NCI-H526 treated with DMSO at 0.1 percent for 48 hours (cell line): Measurements from ENCODE around the gene RXRA.

ENCODE experiments used
- DNase-seq: peaks from one replicate; lab custom pipeline; 2025; lab: John Stamatoyannopoulos, UW

The RXRA gene

GRCh38 chr9:134352247-134352933 is 26.1 kb downstream of the RXRA start:
- DNase-seq, result no peak

- DNase-seq, result no peak
Measured at GRCh38 chr9:134353539-134353938, 27.3 kb downstream of the RXRA start.

DNA sequence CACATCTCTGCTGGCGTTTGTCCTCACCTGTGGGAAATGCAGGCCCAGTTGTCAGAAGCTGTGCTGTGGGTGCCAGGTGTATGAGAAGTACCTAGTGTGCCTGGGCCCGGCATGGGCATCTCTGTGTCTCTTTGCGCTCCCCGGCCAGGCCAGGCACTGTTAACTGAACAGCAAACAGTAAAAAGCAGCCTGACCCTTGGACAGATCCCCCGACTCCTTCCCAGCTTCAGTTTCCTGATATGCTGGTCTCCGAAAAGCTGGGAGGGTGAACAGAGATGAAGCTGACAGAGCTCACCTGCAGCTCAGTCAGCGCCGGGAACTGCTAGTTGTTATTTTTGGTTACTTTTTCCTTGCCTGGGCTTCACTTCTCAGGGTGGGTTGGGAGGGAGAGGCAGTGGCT is 28.9 kb downstream of the RXRA start:
- no peak for DNase-seq

GRCh38 chr9:134355561-134356279 is 29.5 kb downstream of the RXRA start:
- DNase-seq, result no peak

- DNase-seq, result no peak
Measured at GRCh38 chr9:134356496-134357470, 30.5 kb downstream of the RXRA start.

GRCh38 chr9:134357631-134358025 is 31.4 kb downstream of the RXRA start:
- no peak for DNase-seq

DNA sequence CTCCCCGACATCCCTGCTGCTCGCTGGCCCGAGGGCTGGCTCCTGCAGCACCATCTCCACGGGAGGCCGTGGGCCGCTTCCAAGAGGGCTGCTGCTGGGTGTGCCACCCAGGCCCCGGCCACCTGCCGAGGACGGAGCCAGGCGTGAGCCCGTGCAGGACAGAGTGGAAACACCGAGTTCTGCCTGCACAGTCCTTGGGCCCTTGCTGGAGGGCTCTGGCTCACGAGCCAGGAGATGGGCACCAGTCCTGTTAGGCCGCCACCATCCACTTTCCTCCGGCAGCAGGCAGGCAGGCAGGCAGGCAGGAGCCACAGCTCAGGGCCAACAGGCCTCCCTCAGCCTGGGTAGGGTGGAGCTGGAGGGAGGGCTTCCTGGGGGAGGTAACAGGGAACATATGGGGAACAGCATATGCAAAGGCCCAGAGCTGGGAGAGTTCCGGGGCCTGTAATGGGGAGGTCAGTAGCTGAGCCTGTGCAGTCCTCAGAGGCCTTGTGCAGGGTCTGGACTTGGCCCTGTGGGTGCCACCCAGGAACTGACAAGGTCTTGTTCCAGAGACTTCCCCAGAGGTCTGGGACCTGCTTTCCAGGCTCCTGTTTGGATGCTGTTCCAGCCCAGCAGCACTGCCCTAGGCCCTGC is 31.9 kb downstream of the RXRA start:
- no peak for DNase-seq

DNA sequence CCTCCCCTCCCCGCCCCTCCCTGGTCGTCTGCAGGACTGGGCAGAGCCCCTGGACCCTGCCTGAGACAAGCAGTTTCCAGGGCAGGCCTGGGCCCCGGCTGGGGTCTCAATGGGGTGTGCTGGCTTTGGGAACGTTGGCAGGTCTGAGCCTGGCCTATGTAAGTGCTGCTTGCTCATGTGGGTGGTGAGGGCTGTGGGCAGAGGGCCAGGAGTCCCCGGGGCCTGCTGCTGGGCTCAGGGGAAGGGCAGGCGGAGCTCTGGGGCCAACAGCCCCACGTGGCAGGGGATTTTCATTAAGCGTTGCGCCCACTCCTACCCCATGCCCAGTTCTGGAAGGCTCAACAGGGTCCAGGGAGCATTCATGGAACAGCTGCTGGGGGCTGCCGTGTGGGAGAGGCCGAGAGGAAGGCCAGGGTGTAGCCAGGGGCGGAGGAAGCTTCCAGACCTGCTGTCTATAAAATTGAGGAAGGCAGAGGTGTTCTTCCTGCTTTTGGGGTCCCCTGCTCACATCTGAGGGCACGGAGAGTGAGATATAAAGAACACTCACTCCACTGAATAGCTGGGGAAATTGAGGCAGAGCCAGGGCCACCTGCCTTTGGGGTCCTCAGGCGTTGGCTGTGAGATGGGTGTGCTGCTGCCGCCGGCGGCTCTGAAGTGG is 32.5 kb downstream of the RXRA start:
- no peak for DNase-seq

DNA sequence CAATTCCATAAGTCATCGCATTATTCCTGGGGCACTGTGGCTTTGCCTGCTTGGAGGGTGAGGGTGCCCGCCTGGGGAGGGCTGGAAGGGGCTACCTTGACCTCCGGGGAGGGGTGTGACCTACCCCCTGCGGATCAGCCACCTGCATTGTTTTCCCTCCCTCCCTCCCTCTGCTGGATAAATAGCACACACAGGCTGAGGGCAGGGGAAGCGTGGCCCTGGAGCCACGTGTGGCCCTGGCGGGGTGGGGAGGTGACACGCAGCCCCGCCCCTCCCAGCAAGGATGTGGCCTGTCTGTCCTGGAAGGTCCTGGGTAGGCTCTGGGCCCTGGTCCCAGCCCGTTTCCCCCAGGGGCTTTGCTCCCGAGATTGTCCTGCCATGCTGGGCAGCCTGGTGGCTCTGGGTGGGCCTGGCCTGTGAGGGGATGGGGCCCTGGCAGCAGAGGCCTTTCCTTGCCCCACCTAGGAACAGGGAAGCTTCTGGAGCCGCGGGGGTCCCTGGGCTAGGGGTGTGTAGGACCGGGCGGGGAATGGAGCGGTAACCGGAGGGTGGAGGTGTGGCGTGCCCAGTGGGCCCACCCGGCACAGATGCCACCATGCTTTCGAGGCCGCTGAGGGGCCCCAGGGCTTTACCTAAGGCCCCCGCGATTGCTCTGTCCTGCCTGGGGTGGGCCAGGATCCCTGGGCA is 33.4 kb downstream of the RXRA start:
- no peak for DNase-seq

DNA sequence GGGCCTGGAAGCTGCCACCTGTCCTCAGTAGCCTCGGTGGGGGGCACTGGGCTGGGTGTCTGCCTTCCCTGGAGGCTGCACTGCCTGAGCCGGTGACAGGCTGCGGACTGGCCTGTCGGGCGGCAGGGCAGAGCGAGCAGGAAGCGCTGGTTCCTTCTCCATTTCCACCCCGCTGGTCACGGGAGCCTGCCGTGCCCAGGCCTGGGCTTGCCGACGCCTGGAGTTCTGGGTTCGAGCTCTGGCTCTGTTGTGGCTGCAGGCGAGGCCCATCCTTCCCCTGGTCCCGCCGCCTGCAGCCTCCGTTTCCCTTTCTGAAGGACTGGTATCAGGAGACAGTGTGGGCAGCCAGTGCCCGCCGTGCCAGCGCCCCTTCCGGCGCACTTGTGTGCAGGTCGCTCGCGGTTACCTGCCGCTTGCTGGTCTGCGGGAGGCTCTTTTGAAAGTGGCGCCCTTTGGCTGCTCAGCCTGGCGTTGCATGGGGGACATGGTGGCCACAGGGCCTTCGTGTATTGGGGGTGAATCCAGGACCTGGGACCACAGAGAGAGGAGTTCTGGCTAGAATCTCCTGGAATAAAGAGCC is 34.0 kb downstream of the RXRA start:
- DNase-seq, result no peak

DNA sequence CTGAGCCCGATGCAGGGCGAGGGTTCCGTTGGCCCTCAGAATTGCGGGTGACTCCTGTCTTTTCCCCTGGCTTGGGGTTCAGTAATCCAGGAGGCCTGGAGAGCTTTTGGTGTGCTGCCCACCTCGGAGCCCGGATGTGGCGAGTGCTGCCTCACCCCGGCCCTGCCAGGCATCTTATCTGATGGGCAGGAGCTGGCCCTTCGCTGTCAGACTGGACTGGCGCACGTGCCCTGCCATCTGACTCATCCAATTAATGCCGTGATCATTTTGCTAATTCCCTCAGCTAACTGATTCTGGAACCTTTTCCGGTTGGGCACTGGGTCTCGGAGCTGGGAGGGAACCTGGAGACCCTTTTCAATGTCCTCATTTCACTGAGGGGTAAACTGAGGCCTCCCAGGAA is 34.6 kb downstream of the RXRA start:
- no peak for DNase-seq

DNA sequence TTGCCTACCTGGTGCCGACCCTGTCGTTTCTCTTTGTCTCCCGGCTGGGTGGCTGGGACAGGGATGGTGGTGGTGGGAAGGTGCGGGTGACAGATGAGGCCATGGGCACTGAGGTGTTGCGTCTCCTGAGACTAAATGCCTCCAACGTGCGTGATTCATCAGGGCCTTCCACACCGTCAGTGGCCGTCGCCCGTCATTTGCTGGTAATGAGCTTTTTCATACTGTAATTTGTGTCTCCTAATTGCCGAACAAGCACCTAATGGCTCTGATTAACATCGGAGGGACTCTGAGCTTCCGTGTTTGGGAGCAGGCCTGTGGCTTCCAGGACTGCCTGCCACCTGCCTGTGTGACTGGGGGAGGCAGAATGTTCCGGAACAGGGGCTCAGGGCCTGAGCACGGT is 35.2 kb downstream of the RXRA start:
- DNase-seq, result no peak

- DNase-seq, result no peak
Measured at GRCh38 chr9:134361843-134362414, 35.7 kb downstream of the RXRA start.

GRCh38 chr9:134363450-134363849 is 37.2 kb downstream of the RXRA start:
- no peak for DNase-seq

DNA sequence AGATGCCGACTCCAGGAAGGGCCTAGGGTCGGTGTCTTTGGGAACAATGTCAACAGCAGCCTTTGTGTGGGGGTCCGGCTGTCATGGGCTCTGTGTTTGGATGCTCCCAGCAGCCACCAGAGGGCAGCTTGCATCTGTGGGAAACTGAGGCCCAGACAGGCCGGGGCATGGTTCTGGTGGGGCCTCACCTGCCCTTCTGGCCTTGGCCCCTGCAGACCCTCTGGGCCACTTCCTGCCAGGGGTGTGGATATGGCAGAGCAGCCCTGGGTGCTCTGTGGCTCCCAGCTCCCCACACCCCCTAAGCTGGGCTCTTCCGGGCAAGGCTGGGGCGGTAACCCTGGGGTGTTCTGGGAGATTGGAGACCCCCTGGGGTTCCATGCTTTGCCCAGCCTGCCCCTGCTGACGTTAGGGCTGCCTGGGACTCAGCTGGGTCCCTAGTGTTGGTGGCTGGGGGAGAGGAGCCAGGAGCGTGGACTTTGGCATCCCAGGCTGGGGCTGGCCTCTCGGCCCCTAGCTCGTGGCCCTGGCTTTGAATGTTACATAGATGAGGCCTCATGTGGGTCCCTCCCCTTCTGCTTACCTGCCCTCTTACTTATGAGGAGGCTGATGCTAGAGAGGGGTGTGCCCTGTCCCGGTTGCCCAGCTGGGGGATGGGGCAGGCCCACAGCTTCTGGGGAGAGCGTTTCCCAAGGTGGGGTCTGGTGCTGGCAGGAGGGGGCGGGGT is 38.3 kb downstream of the RXRA start:
- no peak for DNase-seq

DNA sequence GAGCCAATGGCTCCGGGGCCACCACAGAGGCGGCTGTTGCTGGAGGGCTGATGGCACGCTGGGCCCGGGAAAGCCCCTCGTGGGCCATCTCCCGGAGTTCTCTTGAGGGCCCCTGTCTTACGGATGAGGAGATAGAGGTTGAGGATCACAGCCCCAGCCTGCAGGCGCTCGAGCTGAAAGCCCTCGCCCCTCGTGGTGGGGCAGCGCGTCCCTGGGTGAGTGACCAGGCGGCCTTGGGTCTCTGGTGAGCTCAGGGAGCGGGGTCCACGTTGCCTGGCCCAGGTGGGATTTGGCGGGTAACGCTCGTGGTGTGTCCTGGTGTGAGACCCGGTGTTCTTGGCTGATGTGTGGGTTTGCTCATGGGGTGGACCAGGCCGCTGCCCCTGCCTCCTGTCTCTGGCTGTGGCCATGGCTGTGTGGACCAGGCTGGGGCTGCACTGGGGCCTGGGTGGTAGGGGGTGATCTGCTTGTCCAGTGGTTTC is 38.9 kb downstream of the RXRA start:
- DNase-seq, result no peak

DNA sequence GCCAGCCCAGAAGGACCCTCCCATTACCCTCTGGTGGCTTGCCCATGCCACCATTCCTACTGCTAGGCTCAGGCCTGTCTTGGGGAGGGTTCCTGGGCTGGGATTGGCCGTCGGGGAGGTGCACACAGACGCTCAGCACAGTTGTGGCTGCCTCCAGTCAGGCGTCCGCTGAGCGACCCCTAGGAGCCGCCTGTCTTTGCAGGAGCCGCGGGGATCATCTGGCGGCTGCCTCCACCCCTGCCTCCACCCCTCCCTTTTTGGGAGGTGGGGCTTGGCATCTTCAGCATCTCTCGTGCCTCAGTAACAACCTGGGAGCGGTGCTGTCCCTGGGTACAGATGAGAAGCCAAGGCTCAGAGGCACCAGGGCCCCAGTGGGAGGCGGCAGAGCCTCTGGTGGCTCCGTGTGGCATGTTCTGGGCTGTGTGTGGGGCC is 39.6 kb downstream of the RXRA start:
- DNase-seq, result no peak

GRCh38 chr9:134366223-134367031 is 40.2 kb downstream of the RXRA start:
- DNase-seq, result peak; percentile 14

GRCh38 chr9:134367061-134367460 is 40.8 kb downstream of the RXRA start:
- DNase-seq, result no peak
